Upper lobe of right lung (tissue), 1 donor: Measurements from ENCODE around the gene TBL3. TPM values are rescaled to one million over a fixed set of nuclear protein-coding genes. Genes with fewer than 3 reads are reported as not detected.

ENCODE experiments used
- ATAC-seq: fragments of 200-7000 bp; cut with Tn5 transposase; one replicate; pipeline ENCODE4 v1.9.1; 2020; ENCODE audit warnings: mild to moderate bottlenecking, moderate library complexity
- DNase-seq: peaks from one replicate; pipeline ENCODE4 v3.0.0-alpha.2; 2020
- H3K27ac ChIP-seq: fragments of 200-600 bp; one replicate; pipeline ENCODE4 v1.8.0; 2022
- H3K27me3 ChIP-seq: fragments of 200-600 bp; one replicate; pipeline ENCODE4 v1.8.0; 2022; ENCODE audit warnings: mild to moderate bottlenecking
- H3K36me3 ChIP-seq: fragments of 200-600 bp; one replicate; pipeline ENCODE4 v1.8.0; 2022
- H3K4me1 ChIP-seq: fragments of 200-600 bp; one replicate; pipeline ENCODE4 v1.8.0; 2022
- H3K4me3 ChIP-seq: fragments of 200-600 bp; one replicate; pipeline ENCODE4 v1.8.0; 2022; ENCODE audit warnings: mild to moderate bottlenecking
- H3K9me3 ChIP-seq: fragments of 200-600 bp; one replicate; pipeline ENCODE4 v1.8.0; 2022
- CTCF ChIP-seq: fragments of 200-600 bp; IDR thresholded peaks from one replicate; pipeline ENCODE4 v1.8.0; 2022; ENCODE audit warnings: antibody characterized with exemption
- intact Hi-C: fragments of 100-400 bp; cut with DNase I; formaldehyde crosslinking; loops from one replicate; pipeline ENCODE4 v1.11.0; 2022
- total RNA-seq: library from RNA; stranded (reverse); fragmentation: NEBNext Ultra II Directional; extraction: Animal tissue kit (Norgen Biotek cat#: 25700); gene quantifications from one replicate; pipeline ENCODE4 v1.2.1, GENCODE V29; 2021
- donor health status: DM: no; HTN: yes; CAD: no; lungs with severe emphysema.

Gene TBL3
- total RNA-seq, 1 donor from 2014 or later: 24.7 TPM

- intact Hi-C loops: no loop called here
These were observed 33.1 kb downstream of the TBL3 start for GRCh38 chr16:2004795-2005517.

GRCh38 chr16:2005646-2006045 lies 33.8 kb downstream of the TBL3 start:
- Histone ChIP-seq H3K36me3 (peaks cover 28% of the 10 kb centered on the region), H3K4me1 (peaks cover 59% of the 10 kb centered on the region), H3K27me3 (no peaks in the 10 kb centered on the region), H3K4me3 (no peak overlapping the region), H3K9me3 (no peaks in the 10 kb centered on the region), H3K27ac (no peak overlapping the region)
- intact Hi-C loops: no loop called here
- ATAC-seq (no peak), DNase-seq (peak; percentile 74)
- peak; percentile 26 for TF ChIP-seq CTCF

More at GRCh38 chr16:2004795-2005517, 33.1 kb downstream of the TBL3 start:
- Histone ChIP-seq H3K9me3 (no peaks in the 10 kb centered on the region), H3K27ac (no peak overlapping the region), H3K36me3 (peaks cover 35% of the 10 kb centered on the region), H3K27me3 (no peaks in the 10 kb centered on the region), H3K4me3 (no peak overlapping the region), H3K4me1 (peaks cover 52% of the 10 kb centered on the region)
- DNase-seq: no peak
- TF ChIP-seq CTCF: no peak
- ATAC-seq: no peak

DNA sequence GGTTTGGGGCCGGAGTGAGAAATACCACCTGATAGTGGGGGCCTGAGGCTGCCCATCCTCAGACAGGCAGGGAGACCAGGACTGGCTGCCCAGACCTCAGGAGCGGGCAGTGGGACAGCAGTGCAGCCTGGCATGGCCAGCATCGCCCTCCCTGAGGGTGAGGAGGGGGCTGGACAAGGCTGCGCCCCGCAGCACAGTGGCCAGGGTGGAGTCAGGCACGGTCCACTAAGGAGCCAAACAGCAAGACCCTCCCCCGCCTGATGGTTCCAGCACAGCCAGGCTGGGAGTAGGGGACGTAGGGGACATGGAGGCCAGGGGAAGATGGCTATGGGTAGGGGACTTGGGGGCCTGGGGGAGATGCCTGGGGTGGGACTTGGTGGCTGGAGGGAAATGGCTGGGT lies 34.5 kb downstream of the TBL3 start:
- H3K36me3 ChIP-seq: peaks cover 22% of the 10 kb centered on the region
- no peaks in the 10 kb centered on the region for H3K9me3 ChIP-seq
- H3K27me3 ChIP-seq: no peaks in the 10 kb centered on the region
- intact Hi-C loops: no loop called here
- TF ChIP-seq CTCF: no peak
- H3K4me1 ChIP-seq: peaks cover 60% of the 10 kb centered on the region
- no peak for ATAC-seq
- no peak overlapping the region for H3K27ac ChIP-seq
- DNase-seq: no peak
- H3K4me3 ChIP-seq: no peak overlapping the region

GRCh38 chr16:2007081-2007836 lies 35.4 kb downstream of the TBL3 start:
- peaks cover 12% of the 10 kb centered on the region for H3K36me3 ChIP-seq
- TF ChIP-seq CTCF: no peak
- H3K27ac ChIP-seq: peak overlapping the region; percentile 95
- H3K4me1 ChIP-seq: peaks cover 60% of the 10 kb centered on the region
- no peaks in the 10 kb centered on the region for H3K27me3 ChIP-seq
- H3K9me3 ChIP-seq: no peaks in the 10 kb centered on the region
- H3K4me3 ChIP-seq: peak overlapping the region; percentile 84
- ATAC-seq (no peak), DNase-seq (no peak)
- intact Hi-C loops: no loop called here

GRCh38 chr16:2008009-2008526 lies 36.2 kb downstream of the TBL3 start:
- H3K4me3 ChIP-seq: peak overlapping the region; percentile 84
- intact Hi-C loops: no loop called here
- H3K27ac ChIP-seq: peak overlapping the region; percentile 95
- no peaks in the 10 kb centered on the region for H3K27me3 ChIP-seq
- no peak for ATAC-seq
- DNase-seq: no peak
- no peaks in the 10 kb centered on the region for H3K9me3 ChIP-seq
- TF ChIP-seq CTCF: no peak
- peaks cover 4% of the 10 kb centered on the region for H3K36me3 ChIP-seq
- peaks cover 60% of the 10 kb centered on the region for H3K4me1 ChIP-seq
